ENCODE data around the gene DDX51.
"Not testable (repeated sequence)": the region's sequence is repeated elsewhere in the genome, so short reads cannot be mapped to it uniquely, and the experiment has no call there.

The DDX51 gene

GRCh38 chr12:132138941-132139871, 4.9 kb downstream of the DDX51 start:
- no peak for DNase-seq

GRCh38 chr12:132137483-132138125, 6.5 kb downstream of the DDX51 start:
- DNase-seq: no peak

GRCh38 chr12:132136226-132136625, 7.9 kb downstream of the DDX51 start:
- not testable (repeated sequence) for DNase-seq

GRCh38 chr12:132134653-132135183, 9.4 kb downstream of the DDX51 start:
- DNase-seq: not testable (repeated sequence)

- DNase-seq: no peak
Measured at GRCh38 chr12:132133952-132134652, 10.0 kb downstream of the DDX51 start.

- no peak for DNase-seq
Measured at GRCh38 chr12:132132609-132133430, 11.3 kb downstream of the DDX51 start.

GRCh38 chr12:132131952-132132351, 12.2 kb downstream of the DDX51 start:
- DNase-seq: no peak

GRCh38 chr12:132131229-132131628, 12.9 kb downstream of the DDX51 start:
- DNase-seq: no peak

- DNase-seq: no peak
Measured at GRCh38 chr12:132130690-132131089, 13.4 kb downstream of the DDX51 start.

- no peak for DNase-seq
Measured at GRCh38 chr12:132129007-132129406, 15.1 kb downstream of the DDX51 start.

GRCh38 chr12:132127041-132127440, 17.1 kb downstream of the DDX51 start:
- DNase-seq: no peak

GRCh38 chr12:132125736-132126135, 18.4 kb downstream of the DDX51 start:
- no peak for DNase-seq

GRCh38 chr12:132124766-132125425, 19.2 kb downstream of the DDX51 start:
- no peak for DNase-seq

GRCh38 chr12:132123970-132124765, 20.0 kb downstream of the DDX51 start:
- DNase-seq: no peak

GRCh38 chr12:132121283-132121682, 22.8 kb downstream of the DDX51 start:
- DNase-seq: no peak

- DNase-seq: no peak
Measured at GRCh38 chr12:132118876-132119275, 25.2 kb downstream of the DDX51 start.

GRCh38 chr12:132117558-132117875, 26.6 kb downstream of the DDX51 start:
- no peak for DNase-seq

GRCh38 chr12:132116709-132117557, 27.2 kb downstream of the DDX51 start:
- no peak for DNase-seq

GRCh38 chr12:132115500-132115899, 28.6 kb downstream of the DDX51 start:
- no peak for DNase-seq

GRCh38 chr12:132114667-132115066, 29.5 kb downstream of the DDX51 start:
- DNase-seq: no peak
